Stimulated activated naive CD8-positive, alpha-beta T cell treated with anti-CD3 and anti-CD28 coated beads, Interleukin-15, Interleukin-2, amounts not matched to agents 100 ng/mL and 50 ng/mL, for 24 hours (primary cell): ENCODE results near the gene EXT2.

Source experiments
- H3K27ac Mint-ChIP-seq: one replicate; pipeline ENCODE4 v1.8.0; 2021; ENCODE audit warnings: mild to moderate bottlenecking, mixed read lengths
- H3K27me3 Mint-ChIP-seq: one replicate; pipeline ENCODE4 v1.8.0; 2021; ENCODE audit warnings: mixed read lengths
- H3K36me3 Mint-ChIP-seq: one replicate; pipeline ENCODE4 v1.8.0; 2021; ENCODE audit warnings: low read depth, mixed read lengths
- H3K4me1 Mint-ChIP-seq: one replicate; pipeline ENCODE4 v1.8.0; 2021; ENCODE audit warnings: low read depth, mixed read lengths
- H3K4me3 Mint-ChIP-seq: one replicate; pipeline ENCODE4 v1.8.0; 2021; ENCODE audit warnings: mild to moderate bottlenecking, mixed read lengths
- H3K9me3 Mint-ChIP-seq: one replicate; pipeline ENCODE4 v1.8.0; 2021; ENCODE audit warnings: mixed read lengths

EXT2 gene

GRCh38 chr11:44235765-44236201 lies 140.3 kb downstream of the EXT2 start:
- Mint-ChIP-seq H3K27ac (no peak overlapping the region), H3K27me3 (no peaks in the 10 kb centered on the region), H3K36me3 (peaks cover 49% of the 10 kb centered on the region), H3K4me1 (no peaks in the 10 kb centered on the region), H3K4me3 (no peak overlapping the region), H3K9me3 (no peaks in the 10 kb centered on the region)

GRCh38 chr11:44236296-44236695 lies 140.8 kb downstream of the EXT2 start:
- Mint-ChIP-seq H3K9me3 (no peaks in the 10 kb centered on the region), H3K36me3 (peaks cover 49% of the 10 kb centered on the region), H3K4me3 (no peak overlapping the region), H3K27me3 (no peaks in the 10 kb centered on the region), H3K27ac (no peak overlapping the region), H3K4me1 (no peaks in the 10 kb centered on the region)

- H3K27me3 Mint-ChIP-seq, result no peaks in the 10 kb centered on the region
- H3K27ac Mint-ChIP-seq, result no peak overlapping the region
- H3K4me3 Mint-ChIP-seq, result no peak overlapping the region
- H3K9me3 Mint-ChIP-seq, result no peaks in the 10 kb centered on the region
- peaks cover 50% of the 10 kb centered on the region for H3K36me3 Mint-ChIP-seq
- no peaks in the 10 kb centered on the region for H3K4me1 Mint-ChIP-seq
Observed at GRCh38 chr11:44237156-44237555, 141.7 kb downstream of the EXT2 start.

GRCh38 chr11:44241851-44242250 lies 146.4 kb downstream of the EXT2 start:
- H3K9me3 Mint-ChIP-seq, result no peaks in the 10 kb centered on the region
- H3K4me1 Mint-ChIP-seq, result no peaks in the 10 kb centered on the region
- H3K4me3 Mint-ChIP-seq, result no peak overlapping the region
- H3K27me3 Mint-ChIP-seq, result no peaks in the 10 kb centered on the region
- H3K36me3 Mint-ChIP-seq, result peaks cover 67% of the 10 kb centered on the region
- H3K27ac Mint-ChIP-seq, result no peak overlapping the region

GRCh38 chr11:44243086-44243485 lies 147.6 kb downstream of the EXT2 start:
- Mint-ChIP-seq H3K36me3 (peaks cover 63% of the 10 kb centered on the region), H3K27ac (no peak overlapping the region)

GRCh38 chr11:44243595-44244343 lies 148.3 kb downstream of the EXT2 start:
- H3K27me3 Mint-ChIP-seq, result no peaks in the 10 kb centered on the region
- H3K36me3 Mint-ChIP-seq, result peaks cover 61% of the 10 kb centered on the region
- H3K4me1 Mint-ChIP-seq, result no peaks in the 10 kb centered on the region
- no peak overlapping the region for H3K4me3 Mint-ChIP-seq
- no peaks in the 10 kb centered on the region for H3K9me3 Mint-ChIP-seq
- H3K27ac Mint-ChIP-seq, result no peak overlapping the region

More at GRCh38 chr11:44243086-44243485, 147.6 kb downstream of the EXT2 start:
- Mint-ChIP-seq H3K9me3 (no peaks in the 10 kb centered on the region), H3K4me1 (no peaks in the 10 kb centered on the region), H3K4me3 (no peak overlapping the region), H3K27me3 (no peaks in the 10 kb centered on the region)

- Mint-ChIP-seq H3K27ac (no peak overlapping the region), H3K4me3 (no peak overlapping the region), H3K4me1 (no peaks in the 10 kb centered on the region), H3K9me3 (peaks cover 5% of the 10 kb centered on the region), H3K27me3 (no peaks in the 10 kb centered on the region), H3K36me3 (peaks cover 64% of the 10 kb centered on the region)
Observed at GRCh38 chr11:44244639-44245310, 149.3 kb downstream of the EXT2 start.

GRCh38 chr11:44246726-44247125 lies 151.2 kb downstream of the EXT2 start:
- no peaks in the 10 kb centered on the region for H3K27me3 Mint-ChIP-seq
- peaks cover 22% of the 10 kb centered on the region for H3K9me3 Mint-ChIP-seq
- no peak overlapping the region for H3K27ac Mint-ChIP-seq
- no peak overlapping the region for H3K4me3 Mint-ChIP-seq
- no peaks in the 10 kb centered on the region for H3K4me1 Mint-ChIP-seq
- peaks cover 71% of the 10 kb centered on the region for H3K36me3 Mint-ChIP-seq

- H3K4me3 Mint-ChIP-seq, result no peak overlapping the region
- no peaks in the 10 kb centered on the region for H3K4me1 Mint-ChIP-seq
- H3K36me3 Mint-ChIP-seq, result peaks cover 75% of the 10 kb centered on the region
- peaks cover 30% of the 10 kb centered on the region for H3K9me3 Mint-ChIP-seq
- H3K27ac Mint-ChIP-seq, result no peak overlapping the region
- no peaks in the 10 kb centered on the region for H3K27me3 Mint-ChIP-seq
Observed at GRCh38 chr11:44247508-44247907, 152.0 kb downstream of the EXT2 start.

GRCh38 chr11:44248109-44248508 lies 152.6 kb downstream of the EXT2 start:
- no peak overlapping the region for H3K27ac Mint-ChIP-seq
- H3K4me1 Mint-ChIP-seq, result no peaks in the 10 kb centered on the region
- H3K4me3 Mint-ChIP-seq, result no peak overlapping the region
- no peaks in the 10 kb centered on the region for H3K27me3 Mint-ChIP-seq
- peaks cover 36% of the 10 kb centered on the region for H3K9me3 Mint-ChIP-seq
- peaks cover 76% of the 10 kb centered on the region for H3K36me3 Mint-ChIP-seq

GRCh38 chr11:44250421-44250820 lies 154.9 kb downstream of the EXT2 start:
- Mint-ChIP-seq H3K4me1 (no peaks in the 10 kb centered on the region), H3K4me3 (no peak overlapping the region), H3K9me3 (peaks cover 41% of the 10 kb centered on the region), H3K36me3 (peaks cover 60% of the 10 kb centered on the region), H3K27ac (no peak overlapping the region), H3K27me3 (no peaks in the 10 kb centered on the region)

- Mint-ChIP-seq H3K36me3 (peaks cover 43% of the 10 kb centered on the region), H3K9me3 (peaks cover 41% of the 10 kb centered on the region)
Observed at GRCh38 chr11:44252999-44253602, 157.6 kb downstream of the EXT2 start.

GRCh38 chr11:44255406-44256071 lies 160.1 kb downstream of the EXT2 start:
- H3K27ac Mint-ChIP-seq, result no peak overlapping the region
- peaks cover 31% of the 10 kb centered on the region for H3K9me3 Mint-ChIP-seq
- peaks cover 26% of the 10 kb centered on the region for H3K36me3 Mint-ChIP-seq
- peaks cover 11% of the 10 kb centered on the region for H3K4me1 Mint-ChIP-seq
- H3K27me3 Mint-ChIP-seq, result no peaks in the 10 kb centered on the region
- H3K4me3 Mint-ChIP-seq, result no peak overlapping the region

More at GRCh38 chr11:44252999-44253602, 157.6 kb downstream of the EXT2 start:
- no peaks in the 10 kb centered on the region for H3K27me3 Mint-ChIP-seq
- no peak overlapping the region for H3K27ac Mint-ChIP-seq
- H3K4me3 Mint-ChIP-seq, result no peak overlapping the region
- H3K4me1 Mint-ChIP-seq, result peaks cover 7% of the 10 kb centered on the region

- H3K27me3 Mint-ChIP-seq, result no peaks in the 10 kb centered on the region
- no peak overlapping the region for H3K27ac Mint-ChIP-seq
- H3K4me1 Mint-ChIP-seq, result peaks cover 11% of the 10 kb centered on the region
- no peak overlapping the region for H3K4me3 Mint-ChIP-seq
- H3K36me3 Mint-ChIP-seq, result peaks cover 15% of the 10 kb centered on the region
- H3K9me3 Mint-ChIP-seq, result peaks cover 19% of the 10 kb centered on the region
Observed at GRCh38 chr11:44256673-44257291, 161.3 kb downstream of the EXT2 start.
